CD4-positive, alpha-beta T cell treated with Interleukin-4 for 1 hour (primary cell): ENCODE results near the gene PPM1H.

Source experiments
- DNase-seq, 2 donors: peaks; one replicate each; pipeline ENCODE4 v3.0.0-alpha.2; 2020 to 2022

Gene PPM1H

GRCh38 chr12:62631471-62632410, 303.2 kb downstream of the PPM1H start:
- DNase-seq, result peak in 1 of 2 donors; percentile 12

GRCh38 chr12:62629971-62630739, 304.8 kb downstream of the PPM1H start:
- no peak for DNase-seq

GRCh38 chr12:62629413-62629812, 305.5 kb downstream of the PPM1H start:
- DNase-seq, result no peak

GRCh38 chr12:62627181-62627580, 307.8 kb downstream of the PPM1H start:
- DNase-seq, result no peak

GRCh38 chr12:62625228-62625627, 309.7 kb downstream of the PPM1H start:
- no peak for DNase-seq

GRCh38 chr12:62622177-62622576, 312.8 kb downstream of the PPM1H start:
- no peak for DNase-seq

GRCh38 chr12:62621101-62621638, 313.8 kb downstream of the PPM1H start:
- DNase-seq, result no peak

- no peak for DNase-seq
Measured at GRCh38 chr12:62618930-62619329, 316.0 kb downstream of the PPM1H start.

GRCh38 chr12:62618319-62618718, 316.6 kb downstream of the PPM1H start:
- no peak for DNase-seq

DNA sequence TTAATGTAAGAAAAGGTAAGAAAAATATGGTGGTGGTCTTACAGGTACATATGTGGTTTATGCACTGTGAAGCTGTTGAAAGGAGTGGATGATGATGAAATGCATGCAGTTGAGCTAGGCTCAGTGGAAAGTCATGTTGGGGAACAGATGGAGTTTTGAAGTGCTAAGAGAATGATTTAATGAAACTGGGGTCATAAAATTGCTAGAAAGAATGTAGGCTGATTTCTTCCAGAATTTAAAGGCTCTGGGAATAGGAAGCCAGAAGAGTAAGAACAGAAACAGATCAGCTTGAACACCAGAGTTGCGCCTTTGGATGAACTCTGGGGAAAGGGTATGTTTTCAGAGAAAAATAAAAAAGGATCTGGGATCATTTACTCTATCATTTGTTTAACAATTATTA, 321.9 kb downstream of the PPM1H start:
- DNase-seq, result no peak

DNA sequence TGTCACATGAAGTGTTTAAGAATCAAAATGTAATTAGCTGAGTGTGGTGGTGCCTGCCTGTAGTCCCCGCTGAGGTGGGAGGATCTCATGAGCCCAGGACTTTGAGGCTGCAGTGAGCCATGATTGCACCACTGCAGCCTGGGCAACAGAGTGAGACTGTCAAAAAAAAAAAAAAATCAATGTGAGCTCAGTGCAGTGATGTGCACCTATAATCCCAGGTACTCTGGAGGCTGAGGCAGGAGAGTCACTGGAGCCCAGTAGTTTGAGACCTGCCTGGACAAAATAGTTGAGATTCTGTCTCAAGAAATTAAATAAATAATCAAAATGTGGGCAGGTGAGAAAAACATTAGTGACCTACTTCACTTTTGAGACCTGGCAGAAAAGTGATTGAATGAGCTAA, 328.3 kb downstream of the PPM1H start:
- DNase-seq, result no peak

GRCh38 chr12:62605981-62606380, 329.0 kb downstream of the PPM1H start:
- DNase-seq, result no peak

GRCh38 chr12:62604871-62605270, 330.1 kb downstream of the PPM1H start:
- peak in 1 of 2 donors; percentile 49 for DNase-seq

DNA sequence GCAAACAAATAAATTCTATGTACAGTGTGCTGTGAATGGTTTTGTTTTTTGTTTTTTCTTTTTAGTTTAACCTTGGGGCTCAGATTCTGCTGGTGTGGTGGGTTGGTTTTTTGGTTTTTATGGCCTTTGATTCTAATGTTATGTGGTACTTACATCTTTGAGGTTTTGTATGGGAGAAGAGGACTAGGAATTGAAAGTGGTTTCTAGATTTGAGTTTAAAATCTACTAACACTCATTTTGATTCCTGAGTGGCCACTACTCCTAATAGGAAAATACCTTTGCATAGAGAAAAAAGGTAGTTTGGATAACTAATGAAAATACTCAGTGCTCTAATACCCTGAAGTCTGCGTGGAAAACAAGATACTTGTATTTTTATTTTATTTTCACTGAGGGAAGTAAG, 330.6 kb downstream of the PPM1H start:
- peak in 1 of 2 donors; percentile 22 for DNase-seq

DNA sequence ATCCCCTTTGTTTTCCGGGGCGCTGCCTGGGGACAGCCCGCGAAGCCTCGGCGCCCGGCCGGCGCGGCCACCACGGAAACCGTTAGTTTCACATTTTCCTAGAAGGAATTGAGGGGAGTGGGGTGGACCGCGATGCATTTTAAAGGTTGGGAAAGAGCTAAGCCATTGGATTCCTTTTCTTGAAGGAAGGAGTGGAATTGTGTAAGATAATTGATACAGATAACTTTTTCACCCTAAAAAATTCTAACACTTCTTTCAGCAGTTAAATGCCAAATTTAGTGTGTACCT, 331.2 kb downstream of the PPM1H start:
- no peak for DNase-seq

GRCh38 chr12:62603061-62603810, 331.7 kb downstream of the PPM1H start:
- DNase-seq, result peak; percentile 86

GRCh38 chr12:62602255-62603060, 332.5 kb downstream of the PPM1H start:
- peak; percentile 91 for DNase-seq

DNA sequence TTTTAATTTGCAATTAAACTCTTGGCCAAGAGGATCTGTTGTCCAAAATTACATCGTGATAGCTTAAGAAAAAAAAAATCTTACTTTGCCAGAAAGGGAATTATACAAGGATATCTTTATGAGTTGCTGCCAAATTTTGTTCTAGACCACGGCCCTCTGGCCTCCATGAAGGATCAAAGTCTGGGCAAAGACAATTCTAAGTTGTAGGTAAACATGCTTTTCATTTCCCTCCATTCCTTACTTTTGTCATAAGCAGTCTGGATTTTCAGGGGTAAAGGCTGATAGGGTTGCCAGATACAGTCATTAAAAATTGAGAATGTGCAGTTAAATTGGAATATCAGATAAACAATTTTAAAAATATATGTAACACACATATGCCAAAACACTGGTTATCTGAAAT, 333.2 kb downstream of the PPM1H start:
- DNase-seq, result no peak

- no peak for DNase-seq
Measured at GRCh38 chr12:62599854-62600437, 335.0 kb downstream of the PPM1H start.

GRCh38 chr12:62598846-62599245, 336.1 kb downstream of the PPM1H start:
- DNase-seq, result no peak

GRCh38 chr12:62597253-62597652, 337.7 kb downstream of the PPM1H start:
- DNase-seq, result no peak
